GM12874 (cell line): ENCODE results near the gene CACNA1B.

Experiments used
- CTCF ChIP-seq: IDR thresholded peaks from 2 replicates; pipeline ENCODE4 v1.5.1; 2011; ENCODE audit warnings: low read depth, mild to moderate bottlenecking, control low read depth, low read length, moderate library complexity; ENCODE audit not compliant: insufficient read depth

Gene CACNA1B

GRCh38 chr9:138094028-138094427 lies 216.4 kb downstream of the CACNA1B start:
- no peak for TF ChIP-seq CTCF

DNA sequence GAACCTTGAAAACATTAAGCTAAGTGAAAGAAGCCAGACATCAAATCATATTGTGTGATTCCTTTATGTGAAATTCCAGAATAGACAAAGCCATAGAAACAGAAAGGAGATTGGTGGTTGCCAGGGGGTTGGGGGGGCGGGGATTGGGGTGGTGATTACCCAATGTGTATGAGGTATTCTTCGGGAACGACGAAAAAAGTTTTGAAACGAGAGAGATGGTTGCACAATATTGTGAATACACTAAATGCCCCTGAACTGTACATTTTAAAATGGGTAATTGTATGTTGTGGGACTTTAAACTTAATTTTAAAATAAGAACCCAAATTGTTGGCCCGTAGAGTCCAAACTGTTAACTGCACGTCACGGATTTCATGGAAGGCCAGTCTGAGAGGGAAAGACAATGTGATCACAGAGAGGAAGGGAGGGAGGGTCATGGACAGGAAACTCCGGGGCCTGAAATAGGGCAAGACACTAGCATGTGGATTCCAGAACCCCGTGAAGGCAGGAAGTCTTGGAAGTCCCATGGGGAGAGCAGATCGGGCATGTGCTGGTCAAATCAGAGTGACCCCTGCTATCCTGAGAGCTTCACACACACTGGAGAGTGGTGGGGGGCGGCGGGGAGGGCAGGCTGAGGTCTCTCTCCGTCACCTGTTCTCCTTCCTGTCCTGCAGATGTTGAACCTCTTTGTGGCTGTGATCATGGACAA lies 218.4 kb downstream of the CACNA1B start:
- TF ChIP-seq CTCF, result no peak

- no peak for TF ChIP-seq CTCF
Measured at GRCh38 chr9:138096519-138096845, 218.9 kb downstream of the CACNA1B start.

- no peak for TF ChIP-seq CTCF
Measured at GRCh38 chr9:138097501-138097991, 220.0 kb downstream of the CACNA1B start.

GRCh38 chr9:138098116-138098907 lies 220.7 kb downstream of the CACNA1B start:
- no peak for TF ChIP-seq CTCF

- TF ChIP-seq CTCF, result no peak
Measured at GRCh38 chr9:138098908-138099791, 221.6 kb downstream of the CACNA1B start.
